ENCODE data around the gene DBNDD1.
"Not testable (repeated sequence)": the region's sequence is repeated elsewhere in the genome, so short reads cannot be mapped to it uniquely, and the experiment has no call there.

Gene DBNDD1

DNA sequence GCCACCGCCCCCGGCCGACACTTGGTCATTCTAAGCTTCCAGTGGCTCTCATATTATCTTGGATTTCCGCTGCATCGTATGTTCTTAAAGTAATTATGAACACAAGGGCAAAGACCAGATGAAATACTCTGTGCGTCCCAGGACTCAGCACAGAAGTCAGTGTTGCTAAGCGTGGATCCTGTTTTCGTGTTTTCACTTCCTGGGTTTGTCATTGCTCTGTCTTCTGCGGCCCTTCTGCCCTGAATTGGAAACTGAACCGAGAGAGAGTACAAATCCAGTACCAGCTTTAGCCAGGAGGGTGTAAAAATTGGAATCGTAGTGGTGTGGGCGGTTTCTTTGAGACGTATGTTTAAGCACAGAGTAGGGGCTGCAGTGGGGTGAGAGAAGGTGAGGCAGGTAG is 32.7 kb downstream of the DBNDD1 start:
- DNase-seq, result no peak

DNA sequence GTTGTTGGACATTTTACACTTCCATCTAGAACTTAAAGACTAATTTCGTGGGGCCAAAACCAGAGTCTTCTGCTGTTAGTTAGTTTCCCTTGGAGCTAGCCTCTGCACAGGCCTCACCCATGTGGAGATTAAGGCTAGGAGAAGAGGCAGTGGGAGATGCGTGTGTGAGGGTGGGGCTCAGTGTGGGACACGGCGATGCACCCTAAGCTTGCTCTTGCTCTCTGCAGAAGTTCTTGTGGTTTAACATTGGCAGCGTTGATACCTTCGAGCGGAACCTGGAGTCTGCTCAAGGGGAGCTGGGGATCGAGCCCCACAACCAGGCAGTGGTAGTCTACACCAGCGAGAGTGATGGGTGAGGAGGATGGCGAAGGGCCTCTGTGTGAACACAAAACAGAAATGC is 34.0 kb downstream of the DBNDD1 start:
- no peak for DNase-seq

DNA sequence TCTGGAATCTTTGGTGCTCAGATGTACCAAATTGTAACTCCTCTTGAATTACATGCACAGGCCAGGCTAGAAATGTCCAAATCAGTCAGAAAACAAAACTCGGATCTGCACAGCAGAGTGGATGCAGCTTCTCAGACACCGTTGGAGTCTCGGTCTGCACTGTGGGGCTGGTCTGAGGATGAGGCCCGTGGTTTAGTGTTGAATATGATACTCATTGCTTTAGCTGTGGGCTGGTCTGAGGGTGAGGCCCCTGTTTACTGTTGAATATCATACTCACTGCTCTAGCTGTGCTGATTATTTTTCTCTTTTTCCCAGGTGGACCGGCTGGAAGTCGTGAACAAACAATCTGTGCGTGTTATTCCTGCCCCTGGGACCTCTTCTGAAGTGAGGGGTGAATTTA is 35.0 kb downstream of the DBNDD1 start:
- peak; percentile 55 for DNase-seq

- DNase-seq, result peak; percentile 72
These were observed 35.7 kb downstream of the DBNDD1 start for GRCh38 chr16:89983536-89983935.

GRCh38 chr16:89982318-89982717 is 36.9 kb downstream of the DBNDD1 start:
- DNase-seq, result no peak

GRCh38 chr16:89981414-89981813 is 37.8 kb downstream of the DBNDD1 start:
- DNase-seq, result peak; percentile 76

DNA sequence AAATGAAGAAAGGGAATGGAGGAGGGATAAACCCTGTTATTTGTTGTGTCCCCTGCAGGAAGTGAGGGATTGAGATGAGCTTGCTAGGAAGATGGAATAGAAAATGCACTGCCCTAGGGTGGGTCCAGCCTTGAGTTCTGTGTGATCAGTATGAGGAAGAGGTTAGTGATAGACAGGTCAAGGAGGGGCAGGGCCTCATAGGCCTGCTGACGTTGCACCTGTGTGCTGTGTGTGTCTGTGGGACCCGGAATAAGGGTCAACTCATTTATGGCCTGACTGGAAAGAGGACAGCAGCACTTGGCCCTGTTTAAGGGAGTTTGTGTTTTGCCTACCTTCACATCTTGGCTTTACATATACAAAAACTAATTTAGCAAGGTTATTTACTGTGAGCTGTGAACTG is 44.4 kb downstream of the DBNDD1 start:
- no peak for DNase-seq

- DNase-seq, result peak; percentile 40
These were observed 45.5 kb downstream of the DBNDD1 start for GRCh38 chr16:89973654-89974335.

DNA sequence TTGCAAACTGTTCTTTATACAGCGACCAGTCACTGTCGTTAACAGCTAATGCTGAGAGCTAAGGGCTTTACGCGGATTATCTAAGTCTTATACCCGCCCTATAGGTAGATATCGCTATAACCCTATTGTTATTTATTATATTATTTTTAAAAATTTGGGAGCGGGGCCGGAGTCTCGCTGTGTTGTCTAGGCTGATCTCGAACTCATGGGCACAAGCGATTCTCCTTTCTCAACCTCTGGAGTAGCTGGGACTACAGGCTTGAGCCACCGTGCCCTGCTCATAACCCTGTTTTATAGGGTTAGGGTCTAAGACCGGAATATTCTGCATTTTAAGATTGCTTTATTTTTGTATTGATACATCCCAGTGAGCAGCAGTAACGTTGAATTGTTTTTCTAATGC is 46.0 kb downstream of the DBNDD1 start:
- no peak for DNase-seq

DNA sequence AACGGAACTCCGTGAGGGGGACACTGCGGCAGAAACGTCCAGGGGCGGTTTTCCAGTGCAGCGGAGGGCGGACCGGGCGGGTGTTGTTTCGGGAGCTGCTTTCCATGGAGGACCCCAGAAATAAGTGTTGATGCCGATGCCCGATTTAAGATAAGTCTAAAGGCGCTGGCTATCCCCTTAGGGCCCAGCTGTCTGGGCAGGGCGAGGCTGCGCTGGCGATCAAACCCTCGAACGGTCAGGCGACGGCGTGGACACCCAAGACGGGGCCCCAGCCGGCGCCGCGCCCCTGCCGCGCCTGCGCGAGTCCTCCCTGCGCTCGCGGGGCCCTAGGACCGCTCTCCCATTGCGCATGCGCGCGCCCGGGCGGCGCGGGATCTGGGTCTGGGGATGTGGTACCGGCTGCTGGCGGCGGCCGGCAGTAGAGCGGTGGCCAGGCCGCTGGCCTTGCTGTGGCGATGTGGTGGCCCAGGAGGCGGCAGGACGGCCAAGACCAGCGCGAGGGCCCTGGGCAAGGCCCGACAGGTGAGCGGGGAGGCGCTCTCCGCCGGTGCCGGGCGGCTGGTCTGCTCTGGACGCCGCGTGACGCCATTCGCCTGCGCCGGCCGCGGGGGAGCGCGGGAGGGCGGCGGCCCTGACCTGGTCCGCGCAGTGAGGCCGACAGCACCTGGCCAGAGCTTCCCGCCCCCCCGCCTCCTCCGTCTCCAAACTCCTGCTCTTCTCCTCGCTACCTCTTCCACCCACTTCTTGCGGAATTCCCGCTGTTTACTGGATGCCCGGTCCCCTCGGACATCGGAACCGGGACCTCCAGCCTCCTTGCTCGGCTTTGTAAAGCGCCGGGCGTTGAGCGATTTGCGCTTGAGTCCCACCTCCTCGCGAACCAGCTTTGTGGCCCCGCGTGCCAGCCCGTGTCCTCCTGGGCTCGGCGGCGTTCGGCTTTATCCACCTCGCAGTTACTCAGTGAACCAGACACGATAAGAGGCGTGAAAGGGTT is 46.7 kb downstream of the DBNDD1 start:
- peak; percentile 92 for DNase-seq

DNA sequence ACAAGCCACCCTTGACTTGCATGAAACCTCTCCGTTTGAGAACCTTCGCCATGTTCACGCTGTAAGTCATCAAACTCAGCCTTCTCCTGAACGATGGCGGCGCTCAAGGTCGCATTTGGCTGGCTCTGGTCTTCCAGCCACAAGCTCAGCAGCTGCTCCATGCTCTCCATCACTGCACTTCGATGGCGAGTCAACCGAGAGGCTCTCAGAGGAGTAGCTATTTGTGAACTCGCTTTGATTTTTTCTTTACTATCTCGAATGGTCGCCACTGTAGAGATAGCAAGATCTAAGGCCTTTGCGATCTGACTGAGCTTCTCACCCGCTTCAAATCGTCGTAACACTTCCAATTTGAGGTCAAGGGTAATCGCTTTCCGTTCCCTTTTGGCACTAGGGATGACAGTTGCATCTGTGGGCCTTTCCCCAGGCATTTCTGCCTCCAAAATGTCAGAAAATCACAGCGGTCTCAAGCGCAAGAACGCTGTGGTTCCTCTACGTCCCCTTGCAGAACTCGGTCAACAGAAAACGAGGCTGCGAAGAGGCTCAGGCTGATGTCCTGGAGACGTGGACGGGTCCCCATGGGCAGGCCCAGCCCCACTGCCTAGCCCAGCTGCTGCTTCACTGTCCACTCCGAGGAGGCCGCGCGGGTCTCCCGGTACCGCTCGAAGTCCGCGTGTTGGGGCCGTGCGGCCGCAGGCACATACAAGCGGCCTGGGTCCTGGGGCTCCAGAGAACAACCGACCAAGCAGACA is 47.6 kb downstream of the DBNDD1 start:
- DNase-seq, result no peak

DNA sequence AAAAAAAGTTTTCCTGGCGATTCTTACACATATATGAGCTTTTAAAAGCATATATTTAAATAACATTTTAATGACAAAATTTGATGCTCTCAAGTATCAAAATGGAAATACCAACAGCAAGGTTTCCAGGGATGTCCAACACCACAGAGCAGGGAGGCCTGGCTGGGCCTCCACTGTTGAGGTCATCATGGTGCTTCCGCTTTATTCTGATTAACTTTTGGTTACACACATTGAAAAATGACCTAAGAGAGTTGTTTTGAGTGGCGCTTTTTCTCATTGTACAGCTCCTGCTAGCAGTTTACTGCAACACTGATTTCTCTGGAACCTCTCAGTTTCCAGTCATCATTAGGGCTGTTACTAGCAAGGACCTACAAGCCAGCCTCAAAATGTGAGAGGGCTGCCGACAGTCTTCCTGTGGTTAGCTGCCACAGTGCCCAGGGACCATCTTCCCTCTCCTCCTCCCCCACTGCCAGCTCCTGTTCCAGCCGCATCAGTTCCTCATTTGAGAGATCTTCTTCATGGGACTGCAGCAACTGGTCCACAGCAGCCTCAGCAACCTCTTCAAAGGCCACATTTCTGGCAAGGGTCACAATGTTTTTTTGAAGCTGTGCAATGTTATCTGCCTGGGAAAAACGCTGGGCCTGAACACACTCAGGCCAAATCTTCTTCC is 49.4 kb downstream of the DBNDD1 start:
- no peak for DNase-seq

- not testable (repeated sequence) for DNase-seq
These were observed 51.2 kb downstream of the DBNDD1 start for GRCh38 chr16:89968074-89968473.

DNA sequence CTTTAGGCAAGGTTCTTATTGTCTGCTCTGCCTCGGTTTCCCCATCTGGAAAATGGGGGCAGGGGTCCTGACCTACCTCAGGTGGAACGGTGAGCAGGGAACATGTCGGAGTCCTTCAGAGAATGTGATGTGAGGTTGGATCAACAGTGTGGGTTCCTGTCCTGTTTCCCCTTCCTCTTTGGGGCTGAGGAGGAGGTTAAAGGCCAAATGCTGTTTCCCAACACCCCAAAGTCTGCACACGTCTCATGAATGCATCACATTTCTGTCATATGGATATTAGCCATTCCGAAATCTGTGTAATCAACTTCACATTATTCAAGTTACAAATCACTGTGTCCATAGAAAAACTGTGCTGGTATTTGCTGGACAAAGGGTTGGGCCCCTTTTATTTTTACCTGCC is 51.8 kb downstream of the DBNDD1 start:
- not testable (repeated sequence) for DNase-seq

- DNase-seq, result no peak
These were observed 52.5 kb downstream of the DBNDD1 start for GRCh38 chr16:89966756-89967155.

GRCh38 chr16:89965447-89966225 is 53.6 kb downstream of the DBNDD1 start:
- DNase-seq, result no peak

DNA sequence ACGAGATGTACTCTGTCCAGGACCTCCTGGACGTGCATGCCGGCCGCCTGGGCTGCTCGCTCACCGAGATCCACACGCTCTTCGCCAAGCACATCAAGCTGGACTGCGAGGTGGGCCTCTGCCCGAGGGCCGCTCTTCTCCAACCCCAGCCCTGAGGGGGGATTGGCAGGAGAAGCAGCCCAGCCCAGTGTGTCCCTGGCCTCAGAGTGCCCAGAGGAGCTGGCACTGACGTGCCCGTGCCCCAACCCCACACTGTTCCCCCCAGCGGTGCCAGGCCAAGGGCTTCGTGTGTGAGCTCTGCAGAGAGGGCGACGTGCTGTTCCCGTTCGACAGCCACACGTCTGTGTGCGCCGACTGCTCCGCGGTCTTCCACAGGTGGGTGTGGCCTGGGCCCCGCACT is 55.1 kb downstream of the DBNDD1 start:
- DNase-seq, result no peak

- DNase-seq, result no peak
These were observed 56.3 kb downstream of the DBNDD1 start for GRCh38 chr16:89962754-89963498.

GRCh38 chr16:89961920-89962319 is 57.3 kb downstream of the DBNDD1 start:
- no peak for DNase-seq

GRCh38 chr16:89960966-89961365 is 58.3 kb downstream of the DBNDD1 start:
- DNase-seq, result no peak

DNA sequence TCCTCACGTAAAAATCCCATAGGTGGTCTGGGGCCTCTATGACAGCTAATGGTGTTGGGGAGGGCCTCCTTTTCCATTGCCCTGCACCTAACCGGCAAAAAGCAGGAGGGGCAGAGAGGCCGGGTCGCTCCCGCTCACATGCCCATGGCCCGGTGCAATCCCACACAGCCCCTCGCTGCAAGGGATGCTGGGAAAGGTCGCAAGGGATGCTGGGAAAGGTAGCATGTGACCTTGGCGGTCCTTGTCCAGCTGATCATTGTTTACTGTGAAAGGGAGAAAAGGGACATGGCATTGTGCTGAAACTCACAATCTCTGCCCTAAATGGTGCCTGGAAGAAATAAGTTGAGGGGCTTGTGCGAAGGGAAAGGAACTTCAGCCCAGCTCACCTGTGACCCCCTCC is 60.7 kb downstream of the DBNDD1 start:
- DNase-seq, result no peak
